Caco-2 (cell line): Measurements from ENCODE around the gene DLL4. TPM values are rescaled to one million over a fixed set of nuclear protein-coding genes. Genes with fewer than 3 reads are reported as not detected.
"Not testable (repeated sequence)": the region's sequence is repeated elsewhere in the genome, so short reads cannot be mapped to it uniquely, and the experiment has no call there.

Source experiments
- BruUV-seq: library from RNA; stranded (reverse); fragments of 400-500 nt; replicated peaks from 2 replicates; lab custom pipeline; 2021; lab: Mats Ljungman, UMichigan
- CTCF ChIA-PET: fragments of 300-600 bp; sonication (Branson Sonifier 250); formaldehyde crosslinking; loops from one replicate; lab custom pipeline; 2022; ENCODE audit warnings: antibody characterized with exemption; lab: Charles Lee
- POLR2A ChIA-PET: fragments of 300-600 bp; sonication (Branson Sonifier 250); formaldehyde crosslinking; loops from one replicate; lab custom pipeline; 2022; ENCODE audit warnings: antibody characterized with exemption; lab: Charles Lee
- DNase-seq, 2 experiments: peaks; one replicate each; pipeline versions ENCODE4 v3.0.0 to v3.0.0-alpha.2; 2020 to 2022
- H3K27me3 ChIP-seq: replicated peaks from 2 replicates; pipeline ENCODE4 v1.6.0; 2011; ENCODE audit warnings: low read length; ENCODE audit not compliant: control insufficient read depth, insufficient read depth
- H3K36me3 ChIP-seq: 2 replicates; pipeline ENCODE4 v1.5.1; 2011; ENCODE audit warnings: low read length; ENCODE audit not compliant: control insufficient read depth, insufficient read depth
- H3K4me1 ChIP-seq: fragments of 250-450 bp; sonication (Bioruptor Pico); 2 replicates; pipeline ENCODE4 v1.5.1; 2020; ENCODE audit warnings: mild to moderate bottlenecking
- H3K4me3 ChIP-seq: 2 replicates; pipeline ENCODE4 v1.5.1; 2011; ENCODE audit warnings: low read depth, mild to moderate bottlenecking, control low read depth, low read length
- H3K9me3 ChIP-seq: fragments of 250-450 bp; sonication (Bioruptor Pico); 2 replicates; pipeline ENCODE4 v1.5.1; 2020; ENCODE audit warnings: mild to moderate bottlenecking, moderate library complexity
- H3K27ac Mint-ChIP-seq: one replicate; pipeline ENCODE4 v1.8.0; 2022; ENCODE audit warnings: mixed read lengths; ENCODE audit not compliant: unreplicated experiment
- H3K27me3 Mint-ChIP-seq: one replicate; pipeline ENCODE4 v1.8.0; 2022; ENCODE audit warnings: mixed read lengths; ENCODE audit not compliant: insufficient read depth, unreplicated experiment
- H3K36me3 Mint-ChIP-seq: one replicate; pipeline ENCODE4 v1.8.0; 2022; ENCODE audit warnings: mild to moderate bottlenecking, mixed read lengths; ENCODE audit not compliant: insufficient read depth, unreplicated experiment
- H3K4me1 Mint-ChIP-seq: one replicate; pipeline ENCODE4 v1.8.0; 2022; ENCODE audit warnings: low read depth, mixed read lengths; ENCODE audit not compliant: unreplicated experiment
- H3K4me3 Mint-ChIP-seq: one replicate; pipeline ENCODE4 v1.8.0; 2022; ENCODE audit warnings: mild to moderate bottlenecking, moderate library complexity, mixed read lengths; ENCODE audit not compliant: unreplicated experiment
- H3K9me3 Mint-ChIP-seq: one replicate; pipeline ENCODE4 v1.8.0; 2022; ENCODE audit warnings: mixed read lengths; ENCODE audit not compliant: unreplicated experiment
- intact Hi-C: fragments of 100-400 bp; cut with micrococcal nuclease; formaldehyde crosslinking; loops from one replicate; pipeline ENCODE4 v1.10.0; 2022; ENCODE audit not compliant: unreplicated experiment
- total RNA-seq: library from RNA; stranded (reverse); gene quantifications from 2 replicates; pipeline ENCODE4 v1.2.3, GENCODE V29; 2022
- TF ChIP-seq, protein P1 (sequence below), 2 experiments: fragments of 200-600 bp in 1 of 2; IDR thresholded peaks; 1 replicate in 1 of 2; 2 replicates in 1 of 2; pipeline versions ENCODE4 v1.5.1 to v1.8.0; 2011 to 2022; ENCODE audit warnings: antibody characterized with exemption in 1 of 2, control low read depth in 1 of 2, inconsistent platforms in 1 of 2, low read depth in 1 of 2, low read length in 1 of 2, mild to moderate bottlenecking in 1 of 2, moderate library complexity in 1 of 2; ENCODE audit not compliant: insufficient read depth in 1 of 2, severe bottlenecking in 1 of 2, unreplicated experiment in 1 of 2

Gene DLL4
- total RNA-seq, 1 experiment from 2014 or later = 3.4 TPM

DNA sequence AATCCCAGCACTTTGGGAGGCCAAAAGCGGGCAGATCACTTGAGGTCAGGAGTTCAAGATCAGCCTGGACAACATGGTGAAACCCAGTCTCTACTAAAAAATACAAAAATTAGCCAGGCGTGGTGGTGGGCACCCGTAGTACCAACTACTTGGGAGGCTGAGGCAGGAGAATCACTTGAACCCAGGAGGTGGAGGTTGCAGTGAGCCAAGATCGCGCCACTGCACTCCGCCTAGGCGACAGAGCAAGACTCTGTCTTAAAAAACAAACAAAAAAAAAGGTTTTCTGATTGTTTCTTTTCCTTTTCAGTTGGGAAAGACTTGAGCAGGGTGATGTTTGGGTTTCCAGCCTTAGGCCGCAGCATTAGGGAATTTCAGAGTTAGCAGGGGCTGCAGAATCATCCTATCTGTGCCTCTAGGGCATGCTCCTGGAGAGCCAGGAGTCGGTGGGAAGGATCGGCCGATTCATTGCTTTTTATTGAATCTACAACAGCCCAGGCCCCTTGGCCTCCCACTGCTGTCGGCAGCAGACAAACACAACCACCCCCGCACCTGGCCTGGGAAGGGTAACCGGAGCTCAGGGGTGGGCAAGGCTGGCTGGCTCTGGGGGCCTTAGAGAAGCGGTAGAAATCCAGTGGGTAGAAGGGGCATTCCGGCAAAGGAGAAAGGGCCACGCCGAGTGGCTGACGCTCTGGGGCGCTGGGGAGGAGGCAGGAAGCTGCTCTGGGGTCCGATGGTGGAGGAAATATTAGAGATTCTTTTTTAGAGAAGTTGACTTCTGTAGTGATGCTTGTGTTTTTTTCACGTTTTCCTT is 30.4 kb downstream of the DLL4 start:
- Histone ChIP-seq H3K36me3 (no peaks in the 10 kb centered on the region), H3K4me3 (no peak overlapping the region), H3K9me3 (no peaks in the 10 kb centered on the region), H3K27me3 (no peaks in the 10 kb centered on the region), H3K4me1 (no peaks in the 10 kb centered on the region)
- no TSS peak for BruUV-seq
- CTCF ChIA-PET = interaction anchor here (0.6 kb wide), 1 partner anchor 18 kb away, joined by 3 read pairs; no protein-coding TSS in a partner anchor
- DNase-seq = no peak
- Mint-ChIP-seq H3K4me3 (no peak overlapping the region), H3K9me3 (no peaks in the 10 kb centered on the region), H3K36me3 (peaks cover 53% of the 10 kb centered on the region), H3K4me1 (peaks cover 17% of the 10 kb centered on the region), H3K27ac (peak overlapping the region; percentile 83), H3K27me3 (no peaks in the 10 kb centered on the region)
- POLR2A ChIA-PET = no interaction called here
- intact Hi-C loops = no loop called here
- TF ChIP-seq, protein P1, sequence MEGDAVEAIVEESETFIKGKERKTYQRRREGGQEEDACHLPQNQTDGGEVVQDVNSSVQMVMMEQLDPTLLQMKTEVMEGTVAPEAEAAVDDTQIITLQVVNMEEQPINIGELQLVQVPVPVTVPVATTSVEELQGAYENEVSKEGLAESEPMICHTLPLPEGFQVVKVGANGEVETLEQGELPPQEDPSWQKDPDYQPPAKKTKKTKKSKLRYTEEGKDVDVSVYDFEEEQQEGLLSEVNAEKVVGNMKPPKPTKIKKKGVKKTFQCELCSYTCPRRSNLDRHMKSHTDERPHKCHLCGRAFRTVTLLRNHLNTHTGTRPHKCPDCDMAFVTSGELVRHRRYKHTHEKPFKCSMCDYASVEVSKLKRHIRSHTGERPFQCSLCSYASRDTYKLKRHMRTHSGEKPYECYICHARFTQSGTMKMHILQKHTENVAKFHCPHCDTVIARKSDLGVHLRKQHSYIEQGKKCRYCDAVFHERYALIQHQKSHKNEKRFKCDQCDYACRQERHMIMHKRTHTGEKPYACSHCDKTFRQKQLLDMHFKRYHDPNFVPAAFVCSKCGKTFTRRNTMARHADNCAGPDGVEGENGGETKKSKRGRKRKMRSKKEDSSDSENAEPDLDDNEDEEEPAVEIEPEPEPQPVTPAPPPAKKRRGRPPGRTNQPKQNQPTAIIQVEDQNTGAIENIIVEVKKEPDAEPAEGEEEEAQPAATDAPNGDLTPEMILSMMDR (IDR thresholded peaks at IDR 0.05; ENCODE audit: insufficient read depth in 1 of 2, low read depth in 1 of 2, low read length in 1 of 2, severe bottlenecking in 1 of 2, unreplicated experiment in 1 of 2) = no peak

DNA sequence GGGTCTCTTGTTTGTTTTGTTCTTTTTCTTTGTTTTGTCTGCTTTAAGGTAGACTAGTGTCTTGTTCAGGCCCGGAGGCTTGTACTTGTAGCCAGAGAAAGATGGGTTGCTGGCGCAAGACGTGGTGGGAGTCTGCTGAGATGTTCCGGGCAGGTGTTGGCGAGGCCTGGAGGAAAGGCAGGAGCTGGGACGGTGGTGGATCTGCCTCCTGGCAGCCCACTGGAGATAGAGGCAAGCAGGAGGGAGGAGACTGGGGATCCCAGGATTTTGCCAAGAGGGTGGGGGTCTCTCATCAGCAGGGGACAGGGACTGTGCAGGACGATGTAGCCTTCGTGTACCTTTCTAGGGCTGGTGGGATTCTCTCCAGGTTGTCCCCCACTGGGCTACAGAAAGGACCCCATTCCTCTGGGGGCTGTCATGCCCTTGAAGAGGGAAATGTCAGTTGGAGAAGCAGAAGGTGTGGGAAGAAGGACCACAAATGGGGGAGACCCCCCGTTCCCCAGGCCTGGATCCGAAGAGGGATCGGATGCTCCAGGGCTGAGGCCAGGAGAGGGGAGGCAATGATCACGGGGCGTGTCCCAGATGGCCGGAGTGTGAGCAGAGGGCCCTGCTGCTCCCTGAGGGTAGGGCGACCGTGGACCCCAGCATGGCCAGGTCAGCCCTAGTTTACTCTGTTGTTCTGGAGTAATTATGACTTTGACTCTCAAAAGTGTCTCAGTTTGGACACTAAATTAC is 31.2 kb downstream of the DLL4 start:
- peaks cover 46% of the 10 kb centered on the region for H3K36me3 Mint-ChIP-seq
- ChIA-PET CTCF (interaction anchor here (0.6 kb wide), 2 partner anchors 30 to 32 kb away, joined by 3 to 4 read pairs; no protein-coding TSS in a partner anchor), POLR2A (interaction anchor here (1.2 kb wide), 1 partner anchor 16 kb away, joined by 3 read pairs; no protein-coding TSS in a partner anchor)
- no peak for DNase-seq
- no peaks in the 10 kb centered on the region for H3K36me3 ChIP-seq
- H3K9me3 ChIP-seq = no peaks in the 10 kb centered on the region
- no peaks in the 10 kb centered on the region for H3K27me3 Mint-ChIP-seq
- peaks cover 17% of the 10 kb centered on the region for H3K4me1 Mint-ChIP-seq
- intact Hi-C loops = no loop called here
- H3K4me3 Mint-ChIP-seq = no peak overlapping the region
- no peak overlapping the region for H3K4me3 ChIP-seq
- H3K4me1 ChIP-seq = no peaks in the 10 kb centered on the region
- peak overlapping the region; percentile 83 for H3K27ac Mint-ChIP-seq
- no peaks in the 10 kb centered on the region for H3K9me3 Mint-ChIP-seq
- TF ChIP-seq, protein P1 (IDR thresholded peaks at IDR 0.05; ENCODE audit: insufficient read depth in 1 of 2, low read depth in 1 of 2, low read length in 1 of 2, severe bottlenecking in 1 of 2, unreplicated experiment in 1 of 2) = no peak
- no peaks in the 10 kb centered on the region for H3K27me3 ChIP-seq
- no TSS peak for BruUV-seq

DNA sequence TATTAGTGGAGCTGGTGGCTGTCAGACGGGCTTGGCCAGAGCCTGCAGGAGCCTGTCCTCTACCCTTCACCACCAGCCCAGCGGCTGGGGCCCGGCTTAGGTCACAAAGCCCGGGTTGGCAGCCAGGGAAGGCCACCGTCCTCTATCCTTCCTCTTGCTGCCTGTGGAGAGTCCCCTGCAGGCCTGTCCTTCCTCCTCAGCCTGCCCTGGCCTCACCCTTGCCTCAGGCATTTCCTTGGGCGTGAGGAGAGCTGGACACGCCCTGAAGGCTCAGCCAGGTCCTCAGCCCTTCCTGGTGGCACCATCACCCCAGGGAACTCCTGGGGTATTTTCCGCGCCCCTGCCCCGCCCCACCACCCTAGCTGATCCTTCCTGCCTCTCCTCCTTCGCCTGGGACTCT is 31.8 kb downstream of the DLL4 start:
- intact Hi-C loops = no loop called here
- ChIA-PET POLR2A (interaction anchor here (1.2 kb wide), 1 partner anchor 16 kb away, joined by 3 read pairs; no protein-coding TSS in a partner anchor), CTCF (interaction anchor here (0.6 kb wide), 2 partner anchors 30 to 32 kb away, joined by 3 to 4 read pairs; no protein-coding TSS in a partner anchor)
- Histone ChIP-seq H3K36me3 (no peaks in the 10 kb centered on the region), H3K9me3 (no peaks in the 10 kb centered on the region), H3K4me1 (no peaks in the 10 kb centered on the region), H3K27me3 (no peaks in the 10 kb centered on the region), H3K4me3 (no peak overlapping the region)
- Mint-ChIP-seq H3K27me3 (no peaks in the 10 kb centered on the region), H3K4me3 (no peak overlapping the region), H3K4me1 (peaks cover 16% of the 10 kb centered on the region), H3K9me3 (no peaks in the 10 kb centered on the region), H3K36me3 (peaks cover 40% of the 10 kb centered on the region), H3K27ac (no peak overlapping the region)
- peak; percentile 20 to 62 for DNase-seq
- TF ChIP-seq, protein P1 (IDR thresholded peaks at IDR 0.05; ENCODE audit: insufficient read depth in 1 of 2, low read depth in 1 of 2, low read length in 1 of 2, severe bottlenecking in 1 of 2, unreplicated experiment in 1 of 2) = no peak
- BruUV-seq = no TSS peak

DNA sequence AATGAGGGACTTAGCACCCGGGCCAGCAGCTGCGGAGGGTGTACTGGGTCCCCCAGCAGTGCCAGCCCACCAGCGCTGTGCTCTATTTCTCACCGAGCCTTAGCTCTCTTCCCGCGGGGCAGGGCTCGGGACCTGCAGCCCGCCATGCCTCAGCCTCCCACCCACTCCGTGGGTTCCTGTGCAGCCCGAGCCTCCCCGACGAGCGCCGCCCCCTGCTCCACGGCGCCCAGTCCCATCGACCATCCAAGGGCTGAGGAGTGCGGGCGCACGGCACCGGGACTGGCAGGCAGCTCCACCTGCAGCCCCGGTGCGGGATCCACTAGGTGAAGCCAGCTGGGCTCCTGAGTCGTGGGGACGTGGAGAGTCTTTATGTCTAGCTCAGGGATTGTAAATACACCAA is 32.6 kb downstream of the DLL4 start:
- H3K9me3 Mint-ChIP-seq, H3K9me3 ChIP-seq, H3K27ac Mint-ChIP-seq, BruUV-seq, H3K27me3 Mint-ChIP-seq, H3K36me3 ChIP-seq, H3K4me1 ChIP-seq, intact Hi-C loops, H3K27me3 ChIP-seq, H3K4me3 ChIP-seq, DNase-seq, H3K4me3 Mint-ChIP-seq: not testable (repeated sequence)
- ChIA-PET CTCF (interaction anchor here (1.7 kb wide), 1 partner anchor 9 kb away, joined by 4 read pairs; the partner anchor contains the start of gene CHAC1), POLR2A (interaction anchor here (0.6 to 1.2 kb wide), 2 partner anchors 15 to 212 kb away, joined by 3 to 5 read pairs; no protein-coding TSS in a partner anchor)
- peaks cover 31% of the 10 kb centered on the region for H3K36me3 Mint-ChIP-seq
- H3K4me1 Mint-ChIP-seq = peaks cover 10% of the 10 kb centered on the region
